Measurements from ENCODE around the gene MROH2B. TPM values are rescaled to one million over a fixed set of nuclear protein-coding genes. Genes with fewer than 3 reads are reported as not detected.

Gene MROH2B
- total RNA-seq, 1 donor from 2014 or later = not detected

GRCh38 chr5:40976836-40977235 lies 94.3 kb downstream of the MROH2B start:
- no peak for FAIRE-seq

GRCh38 chr5:40976041-40976440 lies 95.1 kb downstream of the MROH2B start:
- FAIRE-seq (no peak), DNase-seq (ENCODE audit: low read depth) (no peak)
- no peaks in the 10 kb centered on the region for H3K36me3 ChIP-seq (ENCODE audit: control insufficient read depth, insufficient read depth, low read length)
- no peak overlapping the region for H3K4me3 ChIP-seq (ENCODE audit: low read depth, low read length)
- no peak for TF ChIP-seq CTCF (IDR thresholded peaks at IDR 0.05; ENCODE audit: insufficient read depth, low read length, severe bottlenecking)
- H3K27me3 ChIP-seq (ENCODE audit: control insufficient read depth, insufficient read depth, low read length) = no peaks in the 10 kb centered on the region

More at GRCh38 chr5:40976836-40977235, 94.3 kb downstream of the MROH2B start:
- no peak for DNase-seq (ENCODE audit: low read depth)
- H3K4me3 ChIP-seq (ENCODE audit: low read depth, low read length) = no peak overlapping the region
- no peaks in the 10 kb centered on the region for H3K27me3 ChIP-seq (ENCODE audit: control insufficient read depth, insufficient read depth, low read length)
- no peak for TF ChIP-seq CTCF (IDR thresholded peaks at IDR 0.05; ENCODE audit: insufficient read depth, low read length, severe bottlenecking)
- H3K36me3 ChIP-seq (ENCODE audit: control insufficient read depth, insufficient read depth, low read length) = no peaks in the 10 kb centered on the region

GRCh38 chr5:40973364-40974004 lies 97.7 kb downstream of the MROH2B start:
- DNase-seq (ENCODE audit: low read depth) (no peak), FAIRE-seq (no peak)
- no peaks in the 10 kb centered on the region for H3K27me3 ChIP-seq (ENCODE audit: control insufficient read depth, insufficient read depth, low read length)
- TF ChIP-seq CTCF (IDR thresholded peaks at IDR 0.05; ENCODE audit: insufficient read depth, low read length, severe bottlenecking) = no peak
- H3K36me3 ChIP-seq (ENCODE audit: control insufficient read depth, insufficient read depth, low read length) = no peaks in the 10 kb centered on the region
- no peak overlapping the region for H3K4me3 ChIP-seq (ENCODE audit: low read depth, low read length)

- Histone ChIP-seq H3K4me3 (ENCODE audit: low read depth, low read length) (no peak overlapping the region), H3K27me3 (ENCODE audit: control insufficient read depth, insufficient read depth, low read length) (no peaks in the 10 kb centered on the region), H3K36me3 (ENCODE audit: control insufficient read depth, insufficient read depth, low read length) (no peaks in the 10 kb centered on the region)
- FAIRE-seq = no peak
- no peak for DNase-seq (ENCODE audit: low read depth)
- no peak for TF ChIP-seq CTCF (IDR thresholded peaks at IDR 0.05; ENCODE audit: insufficient read depth, low read length, severe bottlenecking)
These were observed 98.7 kb downstream of the MROH2B start for GRCh38 chr5:40972434-40972833.

- Histone ChIP-seq H3K27me3 (ENCODE audit: control insufficient read depth, insufficient read depth, low read length) (no peaks in the 10 kb centered on the region), H3K36me3 (ENCODE audit: control insufficient read depth, insufficient read depth, low read length) (no peaks in the 10 kb centered on the region), H3K4me3 (ENCODE audit: low read depth, low read length) (no peak overlapping the region)
- FAIRE-seq (no peak), DNase-seq (ENCODE audit: low read depth) (no peak)
- TF ChIP-seq CTCF (IDR thresholded peaks at IDR 0.05; ENCODE audit: insufficient read depth, low read length, severe bottlenecking) = no peak
These were observed 108.8 kb downstream of the MROH2B start for GRCh38 chr5:40962207-40962955.
